ENCODE results near the gene IPO5. TPM values are rescaled to one million over a fixed set of nuclear protein-coding genes. Genes with fewer than 3 reads are reported as not detected.

IPO5 gene
- 100 to 1,000 TPM in 1 of 2 experiments, 10 to 100 TPM in 1; 96.9 to 117 TPM for total RNA-seq

DNA sequence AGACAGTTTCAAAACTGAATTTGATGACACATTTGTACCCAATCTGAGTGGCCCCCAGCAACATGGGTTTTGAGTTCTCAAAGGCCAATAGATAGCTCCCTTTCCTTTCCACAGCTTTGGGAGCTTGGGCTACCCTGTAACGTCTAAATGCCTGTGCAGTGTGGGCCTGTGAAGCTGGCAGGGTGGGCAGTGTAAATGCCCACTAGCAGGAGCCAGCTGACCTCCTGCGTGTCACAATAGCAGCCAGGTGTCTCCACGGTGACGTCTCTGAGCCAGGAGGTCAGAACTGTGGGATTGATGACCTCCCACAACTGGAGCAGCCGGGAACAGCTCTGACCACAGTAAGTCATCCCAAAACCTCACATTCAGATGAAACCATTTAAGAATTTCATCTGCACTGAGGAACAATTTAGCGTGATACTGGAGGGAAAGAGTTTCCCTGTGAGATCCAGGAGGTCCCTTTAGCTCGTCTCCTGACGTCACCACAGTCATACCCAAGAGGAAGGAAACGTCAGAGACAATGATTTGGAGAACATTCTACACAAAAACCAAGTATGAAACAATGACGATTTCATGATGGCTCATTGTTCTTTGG lies at the start of gene IPO5:
IPO5 (plus strand) TSS at position 300 of the 595 bp plus-strand sequence. CDS start 23,022 bp downstream, outside the sequence.
- Mint-ChIP-seq H3K27ac (no peak within 1 kb of the TSS), H3K4me1 (no peaks in the 10 kb centered on the region)

DNA sequence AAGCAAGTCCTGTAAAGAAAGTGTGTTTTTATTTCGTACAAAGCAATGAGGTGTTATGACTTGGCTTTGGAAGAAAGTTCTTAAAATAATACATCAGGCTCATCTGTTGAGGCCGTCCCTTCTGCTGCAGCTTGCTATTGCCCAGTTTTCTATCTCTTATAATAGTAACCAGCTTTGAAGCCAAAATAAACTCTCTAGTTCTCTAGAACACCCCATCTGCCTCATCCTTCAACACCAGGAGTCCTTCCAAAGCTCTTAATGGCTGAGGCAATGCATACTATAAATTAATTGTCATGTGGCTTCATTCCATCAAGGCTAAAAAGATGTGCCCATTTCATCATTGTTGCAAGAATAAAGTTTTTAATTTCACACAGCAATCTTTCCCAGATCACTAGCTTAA lies 49.4 kb upstream of the IPO5 start:
- Mint-ChIP-seq H3K36me3 (ENCODE audit: low read depth) (no peaks in the 10 kb centered on the region), H3K4me1 (no peaks in the 10 kb centered on the region), H3K27ac (no peak overlapping the region), H3K4me3 (no peak overlapping the region), H3K27me3 (peaks cover 4% of the 10 kb centered on the region), H3K9me3 (no peaks in the 10 kb centered on the region)
- CTCF ChIA-PET = interaction anchor here (0.7 kb wide), 1 partner anchor 55 kb away, joined by 4 read pairs; no protein-coding TSS in a partner anchor
- DNase-seq = no peak
- POLR2A ChIA-PET = no interaction called here

More for the DNA sequence above, at the start of gene IPO5:
- H3K36me3 Mint-ChIP-seq (ENCODE audit: low read depth) = no peaks in the 10 kb centered on the region
- no peak within 1 kb of the TSS for H3K4me3 Mint-ChIP-seq
- no peaks in the 10 kb centered on the region for H3K9me3 Mint-ChIP-seq
- no peaks in the 10 kb centered on the region for H3K27me3 Mint-ChIP-seq
- POLR2A ChIA-PET = no interaction called here
- DNase-seq = no peak
- CTCF ChIA-PET = interaction anchor here (1.0 to 1.5 kb wide), 2 partner anchors 10 to 12 kb away, joined by 4 to 5 read pairs; no protein-coding TSS in a partner anchor

DNA sequence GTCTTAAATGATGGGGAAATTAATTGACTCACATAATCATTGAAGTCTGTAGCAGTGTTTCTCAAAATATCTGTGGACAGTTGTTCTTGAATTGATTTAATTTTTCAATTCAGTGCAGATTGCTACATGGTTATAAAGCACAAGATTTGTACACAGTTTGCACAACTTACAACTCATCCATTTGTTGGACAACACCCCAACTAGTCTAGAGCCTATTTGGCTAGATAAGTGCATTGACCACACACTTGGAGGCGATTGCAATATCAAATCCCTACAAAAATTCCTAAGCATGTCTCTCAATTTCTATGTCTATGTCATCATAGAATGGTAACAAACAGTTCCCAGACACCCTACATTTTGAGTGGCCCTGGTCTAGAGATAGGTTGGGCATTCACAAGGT lies 48.0 kb upstream of the IPO5 start:
- Mint-ChIP-seq H3K27ac (no peak overlapping the region), H3K27me3 (peaks cover 11% of the 10 kb centered on the region), H3K4me3 (no peak overlapping the region), H3K36me3 (ENCODE audit: low read depth) (no peaks in the 10 kb centered on the region), H3K4me1 (no peaks in the 10 kb centered on the region), H3K9me3 (no peaks in the 10 kb centered on the region)
- ChIA-PET POLR2A (no interaction called here), CTCF (no interaction called here)
- no peak for DNase-seq

DNA sequence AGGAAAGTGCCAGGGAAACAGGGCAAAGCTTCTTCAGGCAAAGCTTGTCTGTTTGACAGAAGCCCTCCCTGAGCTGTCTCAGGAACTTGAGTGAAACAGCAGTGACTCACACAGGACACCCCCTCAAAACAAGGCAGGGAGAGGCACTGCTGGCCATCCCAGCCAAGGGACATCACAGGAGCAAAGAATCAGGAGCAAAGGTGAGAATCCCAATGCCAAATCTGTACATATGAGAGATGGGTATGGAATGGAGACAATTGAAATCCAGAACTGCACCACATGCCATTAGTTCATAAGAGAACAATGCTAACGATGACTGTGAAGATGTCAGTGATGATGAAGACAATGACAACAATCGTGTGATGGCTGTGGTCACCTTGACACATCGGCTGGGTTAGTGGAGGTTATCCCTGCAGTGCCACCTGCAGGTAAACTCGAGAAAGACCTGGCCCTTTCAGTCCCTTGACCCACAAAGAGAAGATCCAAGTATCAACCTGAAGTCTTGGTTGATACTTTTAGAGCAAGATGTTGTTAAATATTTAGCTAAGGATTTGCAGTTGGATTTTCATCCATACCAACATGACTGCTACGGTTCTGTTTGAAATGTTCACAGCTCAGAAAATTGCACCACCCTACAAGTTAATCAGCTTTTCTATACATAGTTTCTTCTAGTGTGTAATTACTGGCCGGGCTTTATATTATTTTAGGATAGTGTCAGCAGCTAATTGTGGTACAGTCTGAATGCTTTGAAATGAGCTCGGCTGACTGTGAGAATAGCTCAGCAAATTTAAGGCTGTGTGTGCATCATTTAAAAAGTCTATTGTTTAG lies 42.0 kb upstream of the IPO5 start:
- H3K27ac Mint-ChIP-seq = no peak overlapping the region
- no peak overlapping the region for H3K4me3 Mint-ChIP-seq
- H3K4me1 Mint-ChIP-seq = no peaks in the 10 kb centered on the region
- H3K36me3 Mint-ChIP-seq (ENCODE audit: low read depth) = no peaks in the 10 kb centered on the region
- DNase-seq = no peak
- peaks cover 9% of the 10 kb centered on the region for H3K27me3 Mint-ChIP-seq
- ChIA-PET CTCF (interaction anchor here (0.6 to 0.9 kb wide), 2 partner anchors 9 to 484 kb away, joined by 3 to 5 read pairs; no protein-coding TSS in a partner anchor), POLR2A (no interaction called here)
- peaks cover 4% of the 10 kb centered on the region for H3K9me3 Mint-ChIP-seq

DNA sequence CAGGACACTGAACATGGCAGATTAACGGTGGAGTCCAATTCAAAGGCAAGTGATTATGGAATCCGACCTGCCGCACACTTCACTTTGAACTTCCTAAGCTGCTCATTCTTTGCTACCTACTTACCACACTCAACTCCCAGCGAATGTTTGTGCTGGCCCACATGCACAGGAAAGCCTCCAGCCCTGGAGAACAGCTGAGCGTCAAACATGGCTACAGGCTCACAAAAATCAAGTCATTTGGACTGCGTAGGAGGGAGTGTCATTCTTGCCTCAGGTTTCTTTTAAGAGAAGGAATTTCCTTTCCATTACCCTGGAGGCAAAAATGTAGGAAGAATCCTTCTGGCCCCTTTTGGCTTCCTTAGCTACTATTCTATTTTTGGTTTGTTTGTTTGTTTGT lies 41.3 kb upstream of the IPO5 start:
- ChIA-PET CTCF (no interaction called here), POLR2A (no interaction called here)
- no peak for DNase-seq
- no peak overlapping the region for H3K27ac Mint-ChIP-seq
- peaks cover 9% of the 10 kb centered on the region for H3K27me3 Mint-ChIP-seq
- H3K9me3 Mint-ChIP-seq = peaks cover 4% of the 10 kb centered on the region
- no peaks in the 10 kb centered on the region for H3K4me1 Mint-ChIP-seq
- no peak overlapping the region for H3K4me3 Mint-ChIP-seq
- H3K36me3 Mint-ChIP-seq (ENCODE audit: low read depth) = no peaks in the 10 kb centered on the region

DNA sequence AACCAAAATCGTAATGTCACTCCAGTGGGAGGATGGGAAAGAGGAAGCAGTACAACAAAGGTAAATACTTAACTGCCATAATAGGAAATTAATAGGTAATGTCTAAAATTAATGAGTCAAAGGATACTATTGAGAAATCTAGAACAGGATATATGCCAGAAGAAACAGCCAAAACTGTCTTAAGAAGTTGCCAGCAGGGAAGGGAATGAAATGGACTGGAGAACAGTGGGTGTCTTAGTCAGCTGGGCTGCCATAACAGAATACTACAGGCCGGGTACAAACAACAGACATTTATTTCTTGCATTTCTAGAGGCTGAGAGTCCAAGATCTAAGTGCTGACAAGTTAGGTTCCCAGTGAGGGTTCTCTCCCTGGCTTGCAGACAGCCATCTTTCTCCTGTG lies 40.3 kb upstream of the IPO5 start:
- H3K27ac Mint-ChIP-seq = no peak overlapping the region
- H3K36me3 Mint-ChIP-seq (ENCODE audit: low read depth) = no peaks in the 10 kb centered on the region
- peaks cover 9% of the 10 kb centered on the region for H3K27me3 Mint-ChIP-seq
- peaks cover 4% of the 10 kb centered on the region for H3K9me3 Mint-ChIP-seq
- ChIA-PET POLR2A (no interaction called here), CTCF (no interaction called here)
- no peak overlapping the region for H3K4me3 Mint-ChIP-seq
- DNase-seq = no peak
- no peaks in the 10 kb centered on the region for H3K4me1 Mint-ChIP-seq

DNA sequence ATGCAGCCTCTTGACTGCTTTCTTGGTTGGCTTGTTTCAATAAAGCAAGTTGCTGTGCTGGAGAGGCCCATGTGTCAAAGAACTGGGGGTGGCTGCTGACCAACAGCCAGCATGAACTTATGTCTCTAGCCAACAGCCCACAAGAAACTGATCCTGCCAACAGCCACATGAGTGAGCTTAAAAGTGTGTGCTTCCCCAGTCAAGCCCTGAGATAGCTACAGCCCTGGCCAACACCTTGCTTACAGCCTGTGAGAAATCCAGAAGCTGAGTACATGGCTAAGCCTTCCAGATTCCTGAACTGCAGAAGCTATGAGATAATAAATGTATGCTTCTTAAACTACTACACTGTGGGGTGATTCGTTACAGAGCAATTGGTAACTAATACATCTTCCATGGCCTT lies 38.9 kb upstream of the IPO5 start:
- Mint-ChIP-seq H3K4me3 (no peak overlapping the region), H3K9me3 (peaks cover 4% of the 10 kb centered on the region), H3K27ac (no peak overlapping the region), H3K4me1 (no peaks in the 10 kb centered on the region), H3K36me3 (ENCODE audit: low read depth) (no peaks in the 10 kb centered on the region), H3K27me3 (peaks cover 12% of the 10 kb centered on the region)
- ChIA-PET POLR2A (no interaction called here), CTCF (interaction anchor here (0.5 kb wide), 1 partner anchor 544 kb away, joined by 6 read pairs; no protein-coding TSS in a partner anchor)
- DNase-seq = no peak

DNA sequence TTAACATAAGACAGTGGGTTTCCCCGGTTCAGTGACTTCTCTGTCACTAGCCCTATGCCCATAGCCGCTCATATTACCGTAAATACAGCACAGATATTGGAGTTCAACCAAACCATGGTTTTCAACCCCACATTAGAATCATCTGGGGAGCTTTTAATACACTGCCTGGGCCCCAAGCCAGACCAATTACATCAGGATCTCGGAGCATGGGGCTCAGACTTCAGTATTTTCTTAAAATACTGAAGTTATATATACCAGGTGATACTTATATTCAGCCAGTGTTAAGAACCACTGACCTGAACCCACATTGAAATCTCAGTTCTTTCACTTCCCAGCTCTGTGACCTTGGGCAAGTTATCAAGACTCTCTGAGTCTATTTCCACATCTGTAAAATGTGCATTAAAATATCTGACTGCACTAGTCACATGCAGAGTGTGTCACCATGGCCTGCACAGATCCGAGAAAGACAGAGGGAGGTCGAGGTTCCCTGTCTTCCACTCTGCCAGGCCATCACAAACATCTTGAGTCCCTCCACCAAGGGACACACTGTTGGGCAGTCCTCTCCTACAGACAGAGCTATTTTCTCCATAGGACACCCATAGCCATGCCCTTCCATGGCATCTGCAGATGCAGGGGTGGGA lies 32.2 kb upstream of the IPO5 start:
- Mint-ChIP-seq H3K9me3 (no peaks in the 10 kb centered on the region), H3K27ac (no peak overlapping the region), H3K4me1 (no peaks in the 10 kb centered on the region), H3K27me3 (peaks cover 3% of the 10 kb centered on the region), H3K4me3 (no peak overlapping the region), H3K36me3 (ENCODE audit: low read depth) (no peaks in the 10 kb centered on the region)
- POLR2A ChIA-PET = no interaction called here
- DNase-seq = no peak
- CTCF ChIA-PET = no interaction called here

DNA sequence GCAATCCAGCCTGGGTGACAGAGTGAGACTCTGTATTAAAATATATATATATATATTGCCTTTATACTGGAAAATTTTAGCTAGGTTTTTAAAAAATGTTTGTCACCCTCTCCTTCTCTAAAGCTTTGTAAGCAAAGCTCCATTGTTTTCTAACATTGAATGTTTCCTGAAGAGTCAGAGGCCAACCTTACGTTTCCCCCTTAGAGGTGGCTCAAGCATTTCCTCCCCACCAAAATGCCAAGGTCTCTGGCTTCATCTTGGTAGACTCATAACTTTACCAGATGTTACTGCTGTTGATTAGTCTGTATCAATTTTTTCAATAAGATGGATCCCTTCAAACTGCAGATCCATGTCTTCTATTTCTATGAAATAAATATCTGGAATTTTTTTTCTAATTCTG lies 25.2 kb upstream of the IPO5 start:
- no peaks in the 10 kb centered on the region for H3K9me3 Mint-ChIP-seq
- POLR2A ChIA-PET = no interaction called here

DNA sequence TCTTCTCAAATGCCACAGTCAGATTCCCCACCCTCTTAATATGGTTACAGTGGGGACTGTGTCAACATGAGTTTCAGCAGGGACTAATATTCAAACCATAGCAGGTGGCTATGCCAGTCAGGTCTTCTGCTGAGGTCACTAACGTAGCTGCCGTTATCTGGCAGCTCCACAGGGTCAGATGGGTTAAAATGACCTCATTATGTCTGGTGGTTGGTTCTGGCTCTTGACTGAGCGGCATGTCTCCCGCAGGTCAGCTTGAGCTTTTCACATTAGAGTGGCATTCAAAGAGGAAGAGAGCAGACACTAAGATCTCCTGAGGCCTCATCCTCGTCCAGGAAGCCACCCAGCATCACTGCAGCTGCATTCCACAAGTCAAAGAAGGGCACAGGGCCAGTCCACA lies 21.4 kb upstream of the IPO5 start:
- ChIA-PET POLR2A (no interaction called here), CTCF (no interaction called here)
- no peaks in the 10 kb centered on the region for H3K4me1 Mint-ChIP-seq
- H3K27me3 Mint-ChIP-seq = peaks cover 7% of the 10 kb centered on the region
- H3K27ac Mint-ChIP-seq = no peak overlapping the region
- H3K4me3 Mint-ChIP-seq = no peak overlapping the region
- H3K9me3 Mint-ChIP-seq = no peaks in the 10 kb centered on the region
- H3K36me3 Mint-ChIP-seq (ENCODE audit: low read depth) = no peaks in the 10 kb centered on the region
- DNase-seq = no peak

More for the DNA sequence above, 25.2 kb upstream of the IPO5 start:
- CTCF ChIA-PET = no interaction called here
- no peaks in the 10 kb centered on the region for H3K4me1 Mint-ChIP-seq
- DNase-seq = no peak
- no peak overlapping the region for H3K27ac Mint-ChIP-seq
- H3K36me3 Mint-ChIP-seq (ENCODE audit: low read depth) = no peaks in the 10 kb centered on the region
- H3K4me3 Mint-ChIP-seq = no peak overlapping the region
- peaks cover 7% of the 10 kb centered on the region for H3K27me3 Mint-ChIP-seq

DNA sequence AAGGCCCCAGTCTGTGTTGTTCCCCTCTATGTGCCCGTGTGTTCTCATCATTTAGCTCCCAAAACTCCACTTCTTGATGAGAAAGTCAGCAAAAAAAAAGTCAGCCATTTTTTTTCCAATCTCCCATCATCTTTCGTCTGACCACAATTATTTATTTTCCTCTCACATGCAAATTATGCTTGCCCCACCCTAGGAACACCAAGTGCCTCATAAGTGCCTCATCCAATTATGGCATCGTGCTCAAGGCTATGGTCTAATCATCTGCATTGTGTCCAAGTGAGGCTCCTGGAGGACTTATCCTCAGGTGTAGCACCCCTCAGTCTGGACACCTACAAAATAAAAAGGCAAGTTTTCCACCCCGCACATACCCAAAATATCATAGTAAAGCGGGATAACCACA lies 20.8 kb upstream of the IPO5 start:
- Mint-ChIP-seq H3K4me1 (no peaks in the 10 kb centered on the region), H3K4me3 (no peak overlapping the region), H3K9me3 (no peaks in the 10 kb centered on the region), H3K27me3 (peaks cover 7% of the 10 kb centered on the region), H3K27ac (no peak overlapping the region), H3K36me3 (ENCODE audit: low read depth) (no peaks in the 10 kb centered on the region)
- ChIA-PET POLR2A (no interaction called here), CTCF (no interaction called here)
- no peak for DNase-seq

DNA sequence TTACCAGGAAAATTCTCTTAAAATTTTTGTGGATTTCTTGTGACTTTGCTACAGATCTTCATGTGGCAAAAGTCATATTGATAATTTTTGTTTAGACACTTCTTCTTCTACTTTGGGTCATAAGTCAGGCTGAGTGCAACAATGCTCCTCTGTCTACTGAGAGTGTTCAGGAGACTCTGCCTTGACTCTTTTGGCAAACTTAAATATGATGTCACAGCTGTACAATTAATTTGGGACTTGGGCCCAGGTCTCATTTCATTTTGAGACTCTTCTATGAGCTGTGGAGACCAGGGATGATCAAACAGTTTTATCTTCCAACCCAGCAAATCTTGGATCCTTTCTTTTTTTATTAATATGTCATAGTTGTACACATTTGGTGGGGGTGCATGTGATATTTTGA lies 19.7 kb upstream of the IPO5 start:
- Mint-ChIP-seq H3K27me3 (peaks cover 9% of the 10 kb centered on the region), H3K4me1 (no peaks in the 10 kb centered on the region), H3K36me3 (ENCODE audit: low read depth) (no peaks in the 10 kb centered on the region), H3K27ac (no peak overlapping the region), H3K4me3 (no peak overlapping the region), H3K9me3 (no peaks in the 10 kb centered on the region)
- ChIA-PET POLR2A (no interaction called here), CTCF (interaction anchor here (1.0 kb wide), 1 partner anchor 10 kb away, joined by 3 read pairs; no protein-coding TSS in a partner anchor)
- no peak for DNase-seq

DNA sequence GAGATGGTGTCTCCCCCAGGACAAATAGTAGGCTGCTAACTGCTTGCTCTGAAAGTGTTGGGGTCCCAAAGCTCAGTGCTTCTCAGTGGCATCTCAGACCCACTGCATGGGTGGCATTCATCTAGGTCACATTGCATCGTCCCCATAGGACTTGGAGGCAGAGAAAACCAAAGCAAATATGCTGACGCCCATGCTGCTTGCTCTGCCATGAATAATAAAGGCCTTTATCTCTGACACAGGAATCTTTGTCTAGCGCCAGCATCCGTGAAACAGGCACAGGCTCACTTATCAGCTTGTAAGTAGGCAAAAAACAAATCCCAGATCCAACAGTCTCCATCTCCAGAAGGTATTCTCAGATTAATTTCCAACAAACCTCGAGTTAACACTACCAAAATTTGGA lies 18.9 kb upstream of the IPO5 start:
- peaks cover 6% of the 10 kb centered on the region for H3K27me3 Mint-ChIP-seq
- ChIA-PET CTCF (no interaction called here), POLR2A (no interaction called here)
- H3K4me3 Mint-ChIP-seq = no peak overlapping the region
- no peak for DNase-seq
- H3K4me1 Mint-ChIP-seq = no peaks in the 10 kb centered on the region
- no peaks in the 10 kb centered on the region for H3K9me3 Mint-ChIP-seq
- no peaks in the 10 kb centered on the region for H3K36me3 Mint-ChIP-seq (ENCODE audit: low read depth)
- H3K27ac Mint-ChIP-seq = no peak overlapping the region

Measured in activated CD4-positive, alpha-beta T cell treated with anti-CD3 and anti-CD28 coated beads, Interleukin-2, amount 10 ng/mL, durations not matched to agents 7 days and 5 days (primary cell).